WERI-Rb-1 (cell line): ENCODE results near the gene ATP1A4.

ENCODE experiments used
- DNase-seq: peaks from one replicate; pipeline ENCODE4 v3.0.0-alpha.2; 2020
- H3K27ac ChIP-seq: fragments of 250-450 bp; sonication (Bioruptor Pico); 2 replicates; pipeline ENCODE4 v1.5.1; 2020; ENCODE audit warnings: mild to moderate bottlenecking, moderate library complexity
- H3K27me3 ChIP-seq: fragments of 250-450 bp; sonication (Bioruptor Pico); 2 replicates; pipeline ENCODE4 v1.5.1; 2021; ENCODE audit warnings: mild to moderate bottlenecking, low read depth, moderate library complexity; ENCODE audit not compliant: insufficient read depth, severe bottlenecking
- H3K36me3 ChIP-seq: fragments of 250-450 bp; sonication (Bioruptor Pico); 2 replicates; pipeline ENCODE4 v1.5.1; 2020; ENCODE audit warnings: mild to moderate bottlenecking, moderate library complexity
- H3K4me3 ChIP-seq: 2 replicates; pipeline ENCODE4 v1.5.1; 2011; ENCODE audit warnings: low read depth, mild to moderate bottlenecking, control low read depth, low read length
- H3K9me3 ChIP-seq: fragments of 250-450 bp; sonication (Bioruptor Pico); 2 replicates; pipeline ENCODE4 v1.5.1; 2021; ENCODE audit warnings: mild to moderate bottlenecking, moderate library complexity; ENCODE audit not compliant: severe bottlenecking
- TF ChIP-seq, protein P1 (sequence below): IDR thresholded peaks from 2 replicates; pipeline ENCODE4 v1.5.1; 2011; ENCODE audit warnings: low read depth, mild to moderate bottlenecking, control low read depth, inconsistent platforms, low read length

The ATP1A4 gene

DNA sequence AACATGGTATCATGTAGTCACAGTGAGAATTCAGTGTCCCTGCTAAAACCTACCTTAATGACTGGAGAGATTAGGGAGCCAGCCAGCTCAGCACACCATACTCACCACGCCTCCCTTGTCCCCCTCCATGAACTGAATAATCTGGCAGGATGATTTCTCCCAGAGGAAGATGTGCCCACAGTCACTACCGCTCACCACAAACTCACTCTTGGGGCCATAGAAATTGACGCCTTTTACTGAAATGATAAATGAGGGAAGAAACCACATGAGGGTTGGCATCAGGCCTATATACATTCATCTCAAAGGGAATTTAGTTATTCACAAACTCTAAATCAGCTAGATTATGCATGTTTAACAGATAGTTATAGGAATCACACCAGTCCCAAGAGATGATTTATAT, 71.1 kb downstream of the ATP1A4 start:
- DNase-seq = no peak
- peaks cover 97% of the 10 kb centered on the region for H3K36me3 ChIP-seq
- no peaks in the 10 kb centered on the region for H3K9me3 ChIP-seq
- H3K4me3 ChIP-seq = no peak overlapping the region
- TF ChIP-seq, protein P1, sequence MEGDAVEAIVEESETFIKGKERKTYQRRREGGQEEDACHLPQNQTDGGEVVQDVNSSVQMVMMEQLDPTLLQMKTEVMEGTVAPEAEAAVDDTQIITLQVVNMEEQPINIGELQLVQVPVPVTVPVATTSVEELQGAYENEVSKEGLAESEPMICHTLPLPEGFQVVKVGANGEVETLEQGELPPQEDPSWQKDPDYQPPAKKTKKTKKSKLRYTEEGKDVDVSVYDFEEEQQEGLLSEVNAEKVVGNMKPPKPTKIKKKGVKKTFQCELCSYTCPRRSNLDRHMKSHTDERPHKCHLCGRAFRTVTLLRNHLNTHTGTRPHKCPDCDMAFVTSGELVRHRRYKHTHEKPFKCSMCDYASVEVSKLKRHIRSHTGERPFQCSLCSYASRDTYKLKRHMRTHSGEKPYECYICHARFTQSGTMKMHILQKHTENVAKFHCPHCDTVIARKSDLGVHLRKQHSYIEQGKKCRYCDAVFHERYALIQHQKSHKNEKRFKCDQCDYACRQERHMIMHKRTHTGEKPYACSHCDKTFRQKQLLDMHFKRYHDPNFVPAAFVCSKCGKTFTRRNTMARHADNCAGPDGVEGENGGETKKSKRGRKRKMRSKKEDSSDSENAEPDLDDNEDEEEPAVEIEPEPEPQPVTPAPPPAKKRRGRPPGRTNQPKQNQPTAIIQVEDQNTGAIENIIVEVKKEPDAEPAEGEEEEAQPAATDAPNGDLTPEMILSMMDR = no peak
- H3K27ac ChIP-seq = no peak overlapping the region
- no peaks in the 10 kb centered on the region for H3K27me3 ChIP-seq

DNA sequence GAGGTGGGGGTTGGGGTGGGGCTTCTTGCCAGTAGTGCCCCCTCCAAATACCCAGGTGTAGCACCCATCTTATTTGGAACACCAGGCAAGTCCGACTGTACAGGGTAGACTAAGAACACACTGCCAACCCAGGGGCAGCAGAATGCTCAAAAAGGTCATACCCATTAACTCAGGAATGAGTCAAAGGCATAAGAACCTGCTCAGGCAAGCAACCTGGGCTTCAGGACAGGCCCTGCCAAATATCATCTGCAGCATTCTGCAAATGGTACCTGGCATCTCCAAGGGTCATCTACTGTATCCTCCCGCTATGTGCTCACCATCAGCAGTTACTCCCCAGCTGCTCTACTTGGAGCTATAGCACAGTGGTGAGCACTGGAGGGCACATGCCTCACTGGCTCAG, 73.2 kb downstream of the ATP1A4 start:
- no peak for DNase-seq
- Histone ChIP-seq H3K9me3 (no peaks in the 10 kb centered on the region), H3K36me3 (peaks cover 96% of the 10 kb centered on the region), H3K27me3 (no peaks in the 10 kb centered on the region), H3K27ac (no peak overlapping the region), H3K4me3 (no peak overlapping the region)
- TF ChIP-seq, protein P1 = no peak

DNA sequence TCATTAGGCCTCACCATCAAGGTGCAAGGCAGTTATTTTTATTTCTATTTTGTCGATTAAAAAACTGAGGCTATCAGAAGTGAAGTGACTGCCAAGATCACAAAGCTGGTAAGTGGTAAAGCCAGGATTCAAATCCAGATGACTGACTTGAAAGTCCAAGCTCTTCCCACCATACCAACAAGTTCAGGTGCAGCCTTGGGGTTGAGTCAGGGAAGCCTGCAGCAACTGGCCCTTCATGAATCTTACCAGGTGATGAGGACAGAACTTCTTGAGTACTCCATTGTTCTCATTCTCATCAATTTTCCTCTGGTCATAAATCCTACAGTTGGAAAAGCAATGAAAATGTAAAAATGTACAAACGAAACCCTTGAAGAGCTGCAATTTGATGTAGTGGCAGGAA, 73.9 kb downstream of the ATP1A4 start:
- Histone ChIP-seq H3K9me3 (no peaks in the 10 kb centered on the region), H3K27me3 (no peaks in the 10 kb centered on the region), H3K36me3 (peaks cover 96% of the 10 kb centered on the region), H3K4me3 (no peak overlapping the region), H3K27ac (no peak overlapping the region)
- TF ChIP-seq, protein P1 = no peak
- DNase-seq = no peak

DNA sequence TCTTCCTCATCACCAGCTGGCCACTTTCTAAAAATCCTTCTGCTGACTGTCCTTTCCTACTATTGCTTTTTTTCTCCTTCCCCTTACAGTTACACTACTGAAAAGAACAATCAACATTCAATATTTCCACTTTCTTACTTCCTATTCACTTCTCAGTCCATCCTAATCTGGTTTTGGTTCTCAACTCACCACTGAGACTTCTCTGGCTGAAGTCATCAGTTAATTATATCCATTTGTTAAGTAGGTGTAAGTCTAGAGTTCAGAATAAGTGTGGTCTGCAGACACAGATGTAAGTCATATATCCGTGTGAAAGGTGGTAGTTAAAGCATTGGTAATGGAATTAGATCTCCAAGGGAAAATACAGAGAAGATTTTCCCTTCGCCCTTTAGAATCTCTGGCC, 75.2 kb downstream of the ATP1A4 start:
- Histone ChIP-seq H3K27ac (no peak overlapping the region), H3K9me3 (no peaks in the 10 kb centered on the region), H3K4me3 (no peak overlapping the region), H3K36me3 (peaks cover 98% of the 10 kb centered on the region), H3K27me3 (no peaks in the 10 kb centered on the region)
- TF ChIP-seq, protein P1 = no peak
- DNase-seq = no peak

DNA sequence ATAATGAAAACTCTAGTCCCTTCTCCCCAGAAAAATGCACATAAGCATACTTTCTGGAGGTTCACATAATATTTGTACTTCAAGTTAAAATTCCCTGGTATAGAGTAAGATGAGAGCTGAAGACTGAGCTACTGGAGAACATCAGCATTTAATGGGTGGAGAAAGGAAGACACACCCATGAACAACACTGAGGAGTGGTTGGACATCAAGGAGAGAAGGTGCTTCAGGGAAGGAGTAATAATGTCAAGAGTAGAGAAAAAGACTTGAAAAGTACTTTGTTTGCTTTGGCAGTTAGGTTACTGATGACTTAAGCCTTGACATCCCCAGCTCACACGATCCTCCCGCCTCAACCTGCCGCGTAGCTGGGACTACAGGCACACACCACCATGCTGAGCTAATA, 75.6 kb downstream of the ATP1A4 start:
- Histone ChIP-seq H3K4me3 (no peak overlapping the region), H3K27ac (no peak overlapping the region), H3K9me3 (no peaks in the 10 kb centered on the region), H3K27me3 (no peaks in the 10 kb centered on the region), H3K36me3 (peaks cover 99% of the 10 kb centered on the region)
- TF ChIP-seq, protein P1 = no peak
- DNase-seq = no peak

DNA sequence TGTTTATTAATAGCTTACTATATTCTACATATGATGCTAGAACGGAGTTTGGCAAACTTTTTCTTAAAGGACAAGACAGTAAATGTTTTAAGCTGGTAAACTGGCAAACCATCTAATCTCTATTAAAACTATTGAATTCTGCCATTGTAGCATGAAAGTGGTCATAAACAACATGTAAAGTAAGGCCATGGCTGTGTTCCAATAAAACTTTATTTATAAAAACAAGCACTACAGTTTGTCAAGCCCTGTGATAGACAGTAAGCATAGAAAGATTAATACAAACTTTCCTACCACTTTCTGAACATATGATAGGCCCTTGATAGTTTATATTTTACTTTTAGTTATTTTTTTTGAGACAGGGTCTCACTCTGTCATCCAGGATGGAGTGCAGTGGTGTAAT, 76.2 kb downstream of the ATP1A4 start:
- TF ChIP-seq, protein P1 = no peak
- H3K27me3 ChIP-seq = no peaks in the 10 kb centered on the region
- no peak overlapping the region for H3K27ac ChIP-seq
- DNase-seq = no peak
- H3K9me3 ChIP-seq = no peaks in the 10 kb centered on the region
- H3K4me3 ChIP-seq = no peak overlapping the region
- H3K36me3 ChIP-seq = peaks cover 99% of the 10 kb centered on the region
